ENCODE results near the gene MEP1A.
"Not testable (repeated sequence)": the region's sequence is repeated elsewhere in the genome, so short reads cannot be mapped to it uniquely, and the experiment has no call there.

MEP1A gene

GRCh38 chr6:46828939-46829338 lies 35.8 kb downstream of the MEP1A start:
- no peak for DNase-seq (ENCODE audit: insufficient read length, low spot score)
- FAIRE-seq, result no peak

- FAIRE-seq (no peak), DNase-seq (ENCODE audit: insufficient read length, low spot score) (no peak)
These were observed 39.6 kb downstream of the MEP1A start for GRCh38 chr6:46832816-46833215.

DNA sequence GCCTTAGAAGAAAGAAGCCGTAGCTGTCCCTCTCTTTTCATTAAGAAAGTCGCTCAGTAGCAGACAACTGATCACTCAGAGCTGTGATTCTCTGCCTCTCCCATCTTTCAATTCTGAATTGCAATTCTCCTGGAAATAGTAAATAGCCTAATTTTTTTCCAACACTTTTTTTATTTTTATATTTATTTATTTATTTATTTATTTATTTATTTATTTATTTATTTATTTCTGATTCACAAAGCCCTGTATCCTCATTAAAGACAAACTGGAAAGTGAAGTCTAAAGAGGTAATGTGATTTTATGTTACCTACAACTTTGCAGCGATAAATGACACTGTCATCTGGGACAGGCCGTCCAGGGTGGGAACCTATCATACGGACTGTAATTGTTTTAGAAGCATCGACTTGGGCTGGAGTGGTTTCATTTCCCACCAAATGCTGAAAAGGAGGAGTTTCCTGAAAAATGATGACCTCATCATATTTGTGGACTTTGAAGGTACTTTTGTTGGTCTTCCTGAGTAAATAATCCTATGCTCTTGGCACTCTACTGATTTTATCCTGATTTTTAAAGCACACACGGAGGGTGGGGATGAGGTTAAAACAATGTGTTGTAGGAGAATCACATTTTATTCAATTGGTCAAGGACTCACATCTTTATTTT lies 41.2 kb downstream of the MEP1A start:
- not testable (repeated sequence) for DNase-seq (ENCODE audit: insufficient read length, low spot score); FAIRE-seq

GRCh38 chr6:46834991-46835390 lies 41.8 kb downstream of the MEP1A start:
- not testable (repeated sequence) for FAIRE-seq; DNase-seq (ENCODE audit: insufficient read length, low spot score)

DNA sequence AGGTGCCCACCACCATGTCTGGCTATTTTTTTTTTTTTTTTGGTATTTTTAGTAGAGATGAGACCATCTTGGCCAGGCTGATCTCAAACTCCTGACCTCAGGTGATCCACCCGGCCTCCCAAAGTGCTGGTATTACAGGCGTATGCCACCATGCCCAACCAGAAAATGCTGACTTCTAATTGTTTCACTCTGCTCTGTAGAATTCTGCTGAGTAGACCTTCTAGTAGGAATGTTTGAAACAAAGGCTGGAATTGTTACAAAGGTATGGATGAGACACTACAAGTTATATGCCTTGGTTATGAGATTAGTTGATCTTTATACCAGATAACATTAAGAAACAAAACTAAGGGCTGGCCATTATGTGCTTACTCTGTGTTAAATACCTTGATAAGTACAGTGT lies 44.8 kb downstream of the MEP1A start:
- DNase-seq (ENCODE audit: insufficient read length, low spot score) (no peak), FAIRE-seq (no peak)

- FAIRE-seq; DNase-seq (ENCODE audit: insufficient read length, low spot score): not testable (repeated sequence)
These were observed 49.2 kb downstream of the MEP1A start for GRCh38 chr6:46842252-46842846.

DNA sequence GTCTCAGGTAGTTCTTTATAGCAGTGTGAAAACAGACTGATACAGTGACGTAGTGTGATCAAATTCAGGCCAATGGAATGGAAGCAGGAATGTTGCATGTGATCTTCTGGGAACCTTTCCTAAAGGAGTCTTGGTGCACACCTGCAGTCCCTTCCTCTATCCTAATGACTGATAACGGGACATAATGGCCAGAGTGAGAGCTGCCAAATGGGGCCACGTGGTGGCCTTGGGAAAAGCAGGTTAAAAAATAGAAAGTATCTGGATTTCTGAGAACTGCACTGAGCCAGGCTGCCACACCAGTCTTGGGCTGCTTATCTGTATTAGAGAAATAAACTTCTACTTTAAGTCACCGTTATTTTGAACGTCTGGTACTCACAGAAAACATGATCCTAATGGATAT lies 51.9 kb downstream of the MEP1A start:
- DNase-seq (ENCODE audit: insufficient read length, low spot score) (no peak), FAIRE-seq (no peak)

DNA sequence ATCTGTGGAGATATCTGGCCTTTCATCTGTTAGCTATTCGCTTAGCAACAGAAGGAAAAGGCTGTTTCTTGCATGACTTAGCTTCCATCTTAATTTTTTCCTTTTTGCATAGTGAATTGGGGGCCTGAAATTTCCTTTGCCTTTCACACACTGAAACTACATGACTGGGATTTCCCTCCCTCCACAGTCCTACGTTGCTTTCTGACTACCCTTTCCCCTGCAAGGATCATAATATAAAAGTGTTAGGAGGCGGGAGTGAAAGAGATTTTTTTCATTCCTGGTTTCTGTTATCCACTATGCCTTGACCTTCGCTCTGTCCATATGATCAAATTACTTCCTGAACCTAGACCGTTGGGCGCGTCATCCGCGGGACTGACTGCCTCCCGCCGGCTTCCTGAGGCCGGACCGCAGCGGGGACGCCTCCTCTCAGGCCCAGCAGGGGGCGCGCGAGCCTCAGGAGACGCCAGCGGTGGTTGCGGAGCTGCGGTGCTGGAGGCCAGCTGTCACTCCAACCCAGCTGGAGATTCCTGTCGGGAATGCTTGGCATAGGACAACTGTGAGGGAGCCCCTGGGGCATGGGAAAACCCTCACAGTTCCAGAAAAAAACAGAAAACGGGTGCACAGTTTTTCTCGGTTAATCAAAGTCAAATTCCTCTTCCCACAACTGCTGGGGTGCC lies 55.6 kb downstream of the MEP1A start:
- DNase-seq (ENCODE audit: insufficient read length, low spot score) (peak; percentile 34), FAIRE-seq (no peak)

DNA sequence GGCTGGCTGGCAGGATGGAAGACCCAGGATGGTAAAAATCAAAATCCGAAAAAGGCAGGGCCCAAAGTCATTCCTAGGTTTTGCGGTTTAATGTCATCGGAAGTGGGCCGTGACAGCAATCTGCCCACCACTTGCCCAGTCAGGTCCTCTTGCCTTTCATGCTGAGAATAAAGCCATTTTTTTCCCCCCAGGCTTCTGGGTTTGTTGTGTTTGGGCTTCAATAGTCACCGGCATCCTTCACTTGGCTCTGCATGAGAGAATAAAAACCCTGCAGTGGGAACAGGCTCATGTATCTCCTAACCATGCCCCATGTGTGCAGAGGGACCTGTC lies 56.1 kb downstream of the MEP1A start:
- no peak for DNase-seq (ENCODE audit: insufficient read length, low spot score)
- no peak for FAIRE-seq

- DNase-seq (ENCODE audit: insufficient read length, low spot score) (no peak), FAIRE-seq (no peak)
These were observed 57.6 kb downstream of the MEP1A start for GRCh38 chr6:46850792-46851191.

GRCh38 chr6:46851576-46851975 lies 58.4 kb downstream of the MEP1A start:
- not testable (repeated sequence) for DNase-seq (ENCODE audit: insufficient read length, low spot score); FAIRE-seq

DNA sequence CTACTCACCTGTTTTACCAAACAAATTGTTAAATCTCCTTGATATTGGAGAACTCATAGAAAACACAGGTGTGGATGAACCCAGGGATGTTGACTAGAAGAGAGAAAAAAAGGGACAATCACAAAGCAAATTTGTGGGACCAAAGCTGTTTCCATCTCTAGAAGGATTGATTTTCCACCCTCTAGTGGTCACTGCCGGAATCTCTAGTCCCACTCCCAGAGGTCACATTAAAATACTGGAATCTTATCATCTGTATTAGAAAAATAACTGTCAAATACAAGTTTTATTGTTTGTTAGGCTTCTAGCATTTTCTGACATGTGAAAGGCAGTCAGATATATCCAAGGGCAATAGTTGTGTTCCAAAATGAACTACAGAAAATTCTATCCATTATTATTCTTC lies 62.8 kb downstream of the MEP1A start:
- DNase-seq (ENCODE audit: insufficient read length, low spot score), result not testable (repeated sequence)

DNA sequence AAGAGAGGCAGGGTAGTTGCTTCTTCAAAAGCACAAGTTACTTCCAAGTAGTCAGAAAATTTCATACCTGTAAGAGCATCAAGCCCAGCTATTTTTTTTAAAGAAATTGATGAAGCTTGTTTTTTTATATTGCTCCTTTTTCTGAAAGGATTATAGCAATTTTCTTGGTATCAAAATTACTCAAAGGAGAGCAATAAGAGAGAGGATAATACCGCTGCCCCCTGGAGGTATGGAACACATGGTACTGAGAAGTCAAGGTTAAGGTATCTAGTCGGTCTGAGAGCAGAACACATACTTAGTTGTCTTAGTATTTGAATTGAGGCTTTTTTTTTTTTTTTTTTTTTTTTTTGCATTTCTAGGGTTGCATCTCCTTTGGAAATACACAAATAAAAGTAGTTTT lies 69.2 kb downstream of the MEP1A start:
- FAIRE-seq (no peak), DNase-seq (ENCODE audit: insufficient read length, low spot score) (no peak)

More for the DNA sequence above, 62.8 kb downstream of the MEP1A start:
- not testable (repeated sequence) for FAIRE-seq

DNA sequence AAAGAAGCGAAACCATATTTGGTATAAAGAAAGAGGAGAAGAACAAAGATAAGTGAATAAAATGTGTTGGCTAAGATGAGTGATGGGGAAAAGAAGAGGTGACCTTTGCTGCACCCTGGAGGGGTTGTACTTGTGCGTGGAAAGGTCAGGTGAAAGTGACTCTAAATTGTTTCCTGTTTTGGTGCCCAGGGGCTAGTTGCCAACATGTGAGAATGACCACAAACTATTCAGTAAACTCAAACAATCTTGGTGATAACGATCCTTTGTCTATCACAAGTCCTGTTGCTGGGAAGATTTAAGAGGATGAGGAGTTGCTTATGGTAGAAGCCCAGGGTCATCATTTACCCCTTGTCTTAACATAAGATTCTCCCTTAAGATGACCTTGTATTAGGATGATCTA lies 70.6 kb downstream of the MEP1A start:
- FAIRE-seq, result no peak

GRCh38 chr6:46865221-46865620 lies 72.0 kb downstream of the MEP1A start:
- FAIRE-seq (no peak), DNase-seq (ENCODE audit: insufficient read length, low spot score) (no peak)

More for the DNA sequence above, 70.6 kb downstream of the MEP1A start:
- DNase-seq (ENCODE audit: insufficient read length, low spot score), result no peak

- DNase-seq (ENCODE audit: insufficient read length, low spot score) (no peak), FAIRE-seq (no peak)
These were observed 74.2 kb downstream of the MEP1A start for GRCh38 chr6:46867411-46867810.

DNA sequence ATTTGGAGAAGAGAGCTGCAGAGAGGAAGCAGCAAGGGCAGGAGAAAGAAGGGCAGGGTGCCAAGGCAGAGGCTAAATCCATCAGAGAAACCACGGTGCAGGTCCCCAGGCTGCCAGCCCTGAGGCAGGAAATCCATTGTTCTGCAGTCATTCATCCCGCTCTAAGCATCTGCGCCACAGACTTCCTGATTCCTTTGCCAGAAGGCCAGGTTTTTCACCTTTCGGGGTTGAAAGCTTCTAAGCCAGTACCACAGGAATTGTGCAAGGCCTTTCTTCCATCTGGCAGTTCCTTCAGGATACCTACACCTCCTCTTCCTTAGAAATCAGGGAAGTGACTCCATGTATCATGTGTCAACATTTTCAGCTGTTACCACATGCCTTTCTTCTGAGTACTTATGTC lies 82.9 kb downstream of the MEP1A start:
- FAIRE-seq, result no peak
- no peak for DNase-seq (ENCODE audit: insufficient read length, low spot score)

- FAIRE-seq, result no peak
These were observed 85.8 kb downstream of the MEP1A start for GRCh38 chr6:46879003-46879402.

GRCh38 chr6:46882645-46883044 lies 89.5 kb downstream of the MEP1A start:
- DNase-seq (ENCODE audit: insufficient read length, low spot score), result no peak
- no peak for FAIRE-seq

More at GRCh38 chr6:46879003-46879402, 85.8 kb downstream of the MEP1A start:
- DNase-seq (ENCODE audit: insufficient read length, low spot score), result no peak

DNA sequence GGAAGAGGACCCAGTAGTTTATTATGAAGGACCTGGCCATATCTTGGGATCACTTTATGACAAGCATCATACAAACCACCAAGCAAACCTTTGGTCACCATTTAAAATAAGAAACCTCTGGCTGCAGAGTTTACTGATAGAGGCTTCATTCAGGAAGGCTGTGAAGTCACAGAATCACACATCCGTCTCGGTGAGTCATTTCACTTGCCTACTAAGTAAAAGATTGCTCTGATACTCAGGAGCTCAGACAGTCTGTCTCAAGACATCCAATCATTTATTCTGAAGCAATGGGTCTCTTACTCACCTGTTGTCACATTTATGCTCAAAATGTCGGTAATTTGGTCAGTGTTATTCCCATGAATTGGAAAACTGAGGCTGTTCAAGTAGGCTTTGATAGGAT lies 94.8 kb downstream of the MEP1A start:
- DNase-seq (ENCODE audit: insufficient read length, low spot score) (no peak), FAIRE-seq (no peak)

DNA sequence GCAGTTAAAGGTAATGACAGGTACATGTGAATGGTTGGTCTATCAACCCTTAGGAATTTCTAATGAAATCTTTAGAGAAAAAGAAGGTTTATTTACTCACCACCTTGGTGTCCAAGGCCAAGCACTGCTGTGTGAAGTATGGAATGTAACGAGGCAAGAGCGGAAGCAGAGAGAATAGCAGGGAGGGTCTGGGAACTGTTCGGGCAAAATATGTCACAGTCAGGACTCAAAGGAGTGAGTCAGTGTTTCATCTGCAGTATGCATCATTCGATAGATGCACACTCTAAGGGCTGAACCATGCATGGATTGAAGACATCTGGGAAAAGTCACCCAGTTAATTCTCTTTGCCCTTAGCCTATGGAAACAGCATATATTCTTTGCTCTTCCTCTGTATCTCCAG lies 95.4 kb downstream of the MEP1A start:
- FAIRE-seq, result no peak
- no peak for DNase-seq (ENCODE audit: insufficient read length, low spot score)

All from GM19239 (cell line).